Measurements from ENCODE around the gene NEGR1. TPM values are rescaled to one million over a fixed set of nuclear protein-coding genes. Genes with fewer than 3 reads are reported as not detected.

The NEGR1 gene
- total and polyA plus RNA-seq, 10 donors, result 0.07 to 1.3 (median 0.54) TPM

DNA sequence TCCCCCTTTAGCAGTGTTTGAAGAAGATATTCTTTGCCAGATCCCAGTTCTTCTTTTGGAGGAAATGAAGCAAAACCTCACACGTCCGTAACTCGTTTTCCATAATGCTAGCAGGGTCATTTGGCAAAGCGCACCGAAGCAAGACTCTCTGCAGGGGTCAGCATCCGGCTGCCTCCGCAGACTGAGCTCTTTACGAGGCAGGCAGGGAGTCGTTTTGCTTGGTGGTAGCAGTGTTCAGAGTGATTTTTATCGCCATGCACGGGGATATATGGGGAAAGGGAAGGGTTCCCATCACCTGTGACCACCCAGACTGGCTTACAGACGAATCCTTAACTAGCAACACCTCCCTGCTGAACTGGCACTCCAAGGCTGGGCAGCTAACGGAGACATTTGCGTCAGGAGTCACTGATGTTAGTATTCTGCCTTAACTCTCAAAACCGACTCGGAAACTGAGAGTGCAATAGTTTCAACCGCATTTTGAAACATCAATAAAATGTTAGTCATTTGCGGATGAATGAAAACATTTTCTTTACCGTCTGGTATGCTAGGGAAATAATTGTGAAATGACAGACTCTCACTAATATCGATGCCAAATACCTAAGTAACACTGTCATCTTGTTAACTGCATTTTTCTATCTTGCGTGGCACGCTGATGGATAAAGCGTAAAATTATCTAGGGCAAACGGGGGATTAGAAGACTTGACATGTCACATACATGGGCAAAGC, 2.2 kb upstream of the NEGR1 start:
- peak overlapping the region in 7 of 8 donors; percentile 67 to 80 (median 75) for H3K27ac ChIP-seq
- WGBS, 5 donors, result 0 to 2% (median 1%) methylated on average over 21 to 24 of the region's 24 CpGs

GRCh38 chr1:72284084-72284347, 1.7 kb upstream of the NEGR1 start:
- Histone ChIP-seq H3K9me3 (no peaks in the 10 kb centered on the region), H3K4me1 (peaks cover 7 to 40% (median 26%) of the 10 kb centered on the region in 6 donors), H3K4me3 (peak overlapping the region; percentile 42 to 77 (median 62)), H3K36me3 (no peaks in the 10 kb centered on the region), H3K27ac (peak overlapping the region in 7 of 8 donors; percentile 67 to 80 (median 75)), H3K27me3 (replicated peaks in 1 of 7) (peaks cover 0 to 45% (median 0%) of the 10 kb centered on the region in 7 donors)
- intact Hi-C loops (cut with DNase I; ENCODE audit: low total_unique reads), result no loop called here
- 0 to 1% (median 1%) methylated on average over 7 of the region's 7 CpGs for WGBS, 5 donors
- no peak for DNase-seq
- TF ChIP-seq POLR2AphosphoS5 (IDR thresholded peaks at IDR 0.05) (no peak), POLR2A (IDR thresholded peaks at IDR 0.05) (no peak)
- TF ChIP-seq, protein P1, sequence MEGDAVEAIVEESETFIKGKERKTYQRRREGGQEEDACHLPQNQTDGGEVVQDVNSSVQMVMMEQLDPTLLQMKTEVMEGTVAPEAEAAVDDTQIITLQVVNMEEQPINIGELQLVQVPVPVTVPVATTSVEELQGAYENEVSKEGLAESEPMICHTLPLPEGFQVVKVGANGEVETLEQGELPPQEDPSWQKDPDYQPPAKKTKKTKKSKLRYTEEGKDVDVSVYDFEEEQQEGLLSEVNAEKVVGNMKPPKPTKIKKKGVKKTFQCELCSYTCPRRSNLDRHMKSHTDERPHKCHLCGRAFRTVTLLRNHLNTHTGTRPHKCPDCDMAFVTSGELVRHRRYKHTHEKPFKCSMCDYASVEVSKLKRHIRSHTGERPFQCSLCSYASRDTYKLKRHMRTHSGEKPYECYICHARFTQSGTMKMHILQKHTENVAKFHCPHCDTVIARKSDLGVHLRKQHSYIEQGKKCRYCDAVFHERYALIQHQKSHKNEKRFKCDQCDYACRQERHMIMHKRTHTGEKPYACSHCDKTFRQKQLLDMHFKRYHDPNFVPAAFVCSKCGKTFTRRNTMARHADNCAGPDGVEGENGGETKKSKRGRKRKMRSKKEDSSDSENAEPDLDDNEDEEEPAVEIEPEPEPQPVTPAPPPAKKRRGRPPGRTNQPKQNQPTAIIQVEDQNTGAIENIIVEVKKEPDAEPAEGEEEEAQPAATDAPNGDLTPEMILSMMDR (IDR thresholded peaks at IDR 0.05 in 8 of 11, conservative IDR thresholded peaks at IDR 0.05 in 3 of 11), result no peak

More for the DNA sequence above, 2.2 kb upstream of the NEGR1 start:
- no peaks in the 10 kb centered on the region for H3K36me3 ChIP-seq
- peak overlapping the region; percentile 42 to 77 (median 62) for H3K4me3 ChIP-seq
- intact Hi-C loops (cut with DNase I; ENCODE audit: low total_unique reads), result no loop called here
- DNase-seq, result peak; percentile 77
- H3K9me3 ChIP-seq, result no peaks in the 10 kb centered on the region
- peaks cover 0 to 45% (median 0%) of the 10 kb centered on the region in 7 donors for H3K27me3 ChIP-seq (replicated peaks in 1 of 7)
- peaks cover 7 to 40% (median 26%) of the 10 kb centered on the region in 6 donors for H3K4me1 ChIP-seq
- TF ChIP-seq POLR2A (IDR thresholded peaks at IDR 0.05) (no peak), POLR2AphosphoS5 (IDR thresholded peaks at IDR 0.05) (no peak)
- TF ChIP-seq, protein P1 (IDR thresholded peaks at IDR 0.05 in 8 of 11, conservative IDR thresholded peaks at IDR 0.05 in 3 of 11), result no peak

- TF ChIP-seq POLR2AphosphoS5 (IDR thresholded peaks at IDR 0.05), result peak in 2 of 3 donors; percentile 66 to 67
- no peak for TF ChIP-seq POLR2A (IDR thresholded peaks at IDR 0.05)
- DNase-seq, result peak; percentile 87
- peak overlapping the region; percentile 29 to 80 (median 75) for H3K27ac ChIP-seq
- H3K4me3 ChIP-seq, result peak overlapping the region; percentile 42 to 77 (median 62)
- peaks cover 0 to 45% (median 0%) of the 10 kb centered on the region in 7 donors for H3K27me3 ChIP-seq (replicated peaks in 1 of 7)
- peaks cover 7 to 40% (median 26%) of the 10 kb centered on the region in 6 donors for H3K4me1 ChIP-seq
- no peaks in the 10 kb centered on the region for H3K36me3 ChIP-seq
- WGBS, 5 donors, result 0 to 3% (median 1%) methylated on average over 49 to 56 of the region's 56 CpGs
- H3K9me3 ChIP-seq, result no peaks in the 10 kb centered on the region
- intact Hi-C loops (cut with DNase I; ENCODE audit: low total_unique reads), result no loop called here
Observed at GRCh38 chr1:72283307-72284083, 1.2 kb upstream of the NEGR1 start.

GRCh38 chr1:72283022-72283306, 625 bp upstream of the NEGR1 start:
- TF ChIP-seq, protein P1 (IDR thresholded peaks at IDR 0.05 in 8 of 11, conservative IDR thresholded peaks at IDR 0.05 in 3 of 11), result peak in 1 of 11 experiments; percentile 13
- TF ChIP-seq POLR2AphosphoS5 (IDR thresholded peaks at IDR 0.05), result no peak
- TF ChIP-seq POLR2A (IDR thresholded peaks at IDR 0.05), result no peak

More at GRCh38 chr1:72283022-72283306, 625 bp upstream of the NEGR1 start:
- Histone ChIP-seq H3K27ac (peak overlapping the region; percentile 29 to 80 (median 75)), H3K4me3 (peak overlapping the region; percentile 42 to 77 (median 62)), H3K27me3 (replicated peaks in 1 of 7) (peaks cover 0 to 45% (median 0%) of the 10 kb centered on the region in 7 donors), H3K9me3 (no peaks in the 10 kb centered on the region), H3K4me1 (peaks cover 7 to 40% (median 26%) of the 10 kb centered on the region in 6 donors), H3K36me3 (no peaks in the 10 kb centered on the region)
- intact Hi-C loops (cut with DNase I; ENCODE audit: low total_unique reads), result no loop called here
- DNase-seq, result no peak
- 0 to 3% (median 1%) methylated on average over 8 of the region's 8 CpGs for WGBS, 5 donors
